ENCODE data around the gene ANKRD13D. TPM values are rescaled to one million over a fixed set of nuclear protein-coding genes. Genes with fewer than 3 reads are reported as not detected.
A peak's percentile ranks its signal among the peaks of the same experiment; 100 is the strongest.

ANKRD13D gene
- total RNA-seq, result 10 to 100 TPM; 40.7 to 42.8 TPM
- long read RNA-seq, donor 1, partial matches to known transcripts, result 1 of 11 reads
- long read RNA-seq, donor 1, other reads (novel, unspliced or antisense), result 5 of 11 reads
- long read RNA-seq, donor 2, transcript ANKRD13D-202 (15 exons, 2,881 nt), result major isoform, 21 of 42 reads
- long read RNA-seq, donor 2, partial matches to known transcripts, result 13 of 42 reads
- long read RNA-seq, donor 2, other reads (novel, unspliced or antisense), result 5 of 42 reads

DNA sequence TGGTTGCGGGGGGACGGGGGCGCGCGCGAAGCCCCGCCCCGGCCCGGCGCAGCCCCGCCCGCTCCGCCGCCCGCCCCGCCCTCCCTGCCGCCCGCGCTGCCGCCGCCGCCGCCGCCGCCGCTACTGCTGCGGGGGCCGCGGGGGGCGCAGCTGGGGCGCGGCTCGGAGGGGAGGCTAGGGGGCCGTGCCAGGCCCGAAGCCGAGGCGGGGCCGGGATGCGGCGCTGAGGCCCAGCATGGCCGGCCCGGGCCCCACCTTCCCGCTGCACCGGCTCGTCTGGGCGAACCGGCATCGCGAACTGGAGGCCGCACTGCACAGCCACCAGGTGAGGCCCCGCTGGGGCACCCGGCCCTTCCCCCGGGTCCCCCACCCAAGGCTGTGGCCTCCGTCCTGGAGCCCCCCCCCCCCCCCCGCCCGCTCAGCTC, at the start of gene ANKRD13D:
Gene ANKRD13D, plus strand, starts transcription at position 78 of the 425 bp plus-strand sequence. Its CDS starts 158 bp downstream, at position 236.
- DNase-seq (ENCODE audit: low spot score), result peak; percentile 87
- intact Hi-C loops (cut with DNase I), result no loop called here

GRCh38 chr11:67239783-67240575, 49.1 kb upstream of the ANKRD13D start:
- peak; percentile 99 for DNase-seq (ENCODE audit: low spot score)
- intact Hi-C loops (cut with DNase I), result no loop called here

DNA sequence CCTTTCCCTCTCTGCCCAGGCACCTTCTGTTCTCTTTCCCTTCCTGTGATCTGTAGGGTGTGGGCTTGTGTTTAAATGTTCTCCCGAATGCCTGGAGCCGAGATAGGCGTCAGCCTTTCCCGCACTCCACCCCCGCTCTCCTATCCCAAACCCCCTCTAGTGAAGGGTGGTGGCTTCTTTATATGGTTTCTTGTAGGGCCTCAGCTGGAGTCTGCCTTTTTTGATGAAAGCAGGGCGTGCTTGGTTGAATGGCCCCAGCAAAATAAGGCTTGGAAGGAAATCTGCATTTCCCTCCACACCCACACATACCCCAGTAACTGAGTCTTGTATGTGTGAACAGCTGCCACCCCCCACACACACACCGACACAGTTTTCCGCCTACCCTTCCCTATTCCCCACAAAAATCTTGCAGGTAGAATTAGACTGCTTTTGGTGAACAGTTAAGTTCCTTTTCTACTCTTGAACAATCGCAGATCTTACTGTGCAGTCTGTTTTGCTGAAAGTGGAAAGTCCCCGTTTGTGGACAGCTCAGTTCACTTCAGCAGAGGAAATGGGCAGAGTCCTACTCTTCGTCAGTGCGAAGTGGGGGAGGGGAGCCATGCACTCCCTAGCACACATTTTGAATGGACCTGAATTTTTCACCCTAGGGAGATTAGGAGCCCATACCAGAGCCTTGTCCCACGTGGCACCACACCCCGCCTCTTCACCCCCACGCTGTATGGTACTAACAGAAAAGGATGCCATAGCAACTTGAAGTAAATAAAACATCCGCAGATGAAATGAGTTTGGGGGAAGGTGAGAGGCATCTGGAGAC, 48.3 kb upstream of the ANKRD13D start:
- peak; percentile 89 for DNase-seq (ENCODE audit: low spot score)
- intact Hi-C loops (cut with DNase I), result no loop called here

DNA sequence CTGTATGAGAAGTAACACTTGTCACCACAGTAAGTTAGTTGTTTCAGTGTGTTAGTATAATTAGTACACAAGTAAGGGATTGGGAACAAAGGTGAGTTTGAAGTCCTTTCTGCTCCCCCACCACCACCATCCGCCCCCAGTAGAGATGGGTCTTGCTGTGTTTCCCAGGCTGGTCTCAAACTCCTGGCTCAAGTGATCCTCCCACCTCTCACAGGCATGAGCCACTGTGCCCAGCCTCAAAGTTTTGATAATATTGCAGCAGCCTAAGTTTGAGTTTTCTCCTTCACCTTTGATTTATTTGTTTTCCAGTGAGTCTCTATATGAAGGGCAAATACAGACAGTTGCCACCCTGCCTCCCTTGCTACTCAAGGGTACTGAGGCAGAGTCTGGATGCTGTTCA, 46.6 kb upstream of the ANKRD13D start:
- no peak for DNase-seq (ENCODE audit: low spot score)
- intact Hi-C loops (cut with DNase I), result no loop called here

GRCh38 chr11:67243051-67243450, 46.1 kb upstream of the ANKRD13D start:
- no peak for DNase-seq (ENCODE audit: low spot score)
- intact Hi-C loops (cut with DNase I), result no loop called here

GRCh38 chr11:67245046-67245445, 44.1 kb upstream of the ANKRD13D start:
- intact Hi-C loops (cut with DNase I), result no loop called here
- DNase-seq (ENCODE audit: low spot score), result no peak

DNA sequence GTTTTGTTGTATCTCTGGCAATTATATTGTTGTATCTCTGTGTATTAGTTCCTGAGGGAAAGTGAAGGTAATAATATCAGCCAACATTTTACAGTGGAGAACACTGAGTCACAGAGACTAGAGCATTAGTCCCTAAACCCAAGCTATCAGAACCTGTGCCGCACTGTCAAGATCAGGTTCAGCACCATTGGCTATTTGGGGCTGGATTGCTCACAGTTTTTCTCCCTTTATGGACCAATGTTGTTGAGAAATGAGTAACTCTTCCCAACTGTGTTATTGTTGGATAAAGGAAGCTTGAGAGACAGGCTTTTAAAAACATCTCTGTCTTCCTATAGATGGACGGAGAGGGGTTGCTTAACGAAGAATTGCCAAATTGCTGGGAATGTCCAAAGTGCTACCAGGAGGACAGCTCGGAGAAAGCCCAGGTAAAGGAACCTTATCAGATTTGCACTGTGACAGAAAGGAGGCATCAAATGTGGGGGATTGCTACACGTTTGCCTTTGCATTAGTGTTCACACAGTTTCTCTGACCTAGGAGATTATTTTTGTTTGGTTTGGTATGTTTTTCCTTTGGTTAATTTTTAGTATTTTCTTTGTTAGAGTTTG, 41.1 kb upstream of the ANKRD13D start:
- DNase-seq (ENCODE audit: low spot score), result no peak
- intact Hi-C loops (cut with DNase I), result no loop called here

GRCh38 chr11:67248653-67249052, 40.5 kb upstream of the ANKRD13D start:
- DNase-seq (ENCODE audit: low spot score), result no peak
- intact Hi-C loops (cut with DNase I), result no loop called here

GRCh38 chr11:67250059-67251043, 38.8 kb upstream of the ANKRD13D start:
- no peak for DNase-seq (ENCODE audit: low spot score)
- intact Hi-C loops (cut with DNase I), result no loop called here

- no peak for DNase-seq (ENCODE audit: low spot score)
- intact Hi-C loops (cut with DNase I), result no loop called here
Observed at GRCh38 chr11:67251841-67252240, 37.3 kb upstream of the ANKRD13D start.

DNA sequence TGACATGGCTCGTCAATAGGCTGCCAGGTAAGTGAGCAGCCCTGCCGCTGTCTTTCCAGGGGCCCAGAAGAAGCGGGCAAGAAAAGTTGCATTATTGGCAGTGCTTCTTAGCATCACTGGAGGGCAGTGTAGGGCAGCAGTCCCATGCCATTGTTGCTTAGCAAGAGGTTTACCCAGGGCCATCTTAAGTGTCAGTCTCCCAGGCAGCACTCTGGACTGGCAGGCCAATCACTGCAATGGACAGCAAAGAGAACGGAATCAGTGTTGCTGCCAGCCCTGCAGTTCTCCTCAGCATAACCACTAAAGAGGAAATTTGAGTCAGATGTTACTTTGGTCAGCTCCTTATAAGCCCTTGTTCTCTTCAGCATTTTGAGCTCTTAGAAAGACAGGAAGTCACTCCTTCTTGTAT, 36.3 kb upstream of the ANKRD13D start:
- intact Hi-C loops (cut with DNase I), result no loop called here
- no peak for DNase-seq (ENCODE audit: low spot score)

GRCh38 chr11:67253872-67254624, 35.1 kb upstream of the ANKRD13D start:
- no peak for DNase-seq (ENCODE audit: low spot score)
- intact Hi-C loops (cut with DNase I), result no loop called here

DNA sequence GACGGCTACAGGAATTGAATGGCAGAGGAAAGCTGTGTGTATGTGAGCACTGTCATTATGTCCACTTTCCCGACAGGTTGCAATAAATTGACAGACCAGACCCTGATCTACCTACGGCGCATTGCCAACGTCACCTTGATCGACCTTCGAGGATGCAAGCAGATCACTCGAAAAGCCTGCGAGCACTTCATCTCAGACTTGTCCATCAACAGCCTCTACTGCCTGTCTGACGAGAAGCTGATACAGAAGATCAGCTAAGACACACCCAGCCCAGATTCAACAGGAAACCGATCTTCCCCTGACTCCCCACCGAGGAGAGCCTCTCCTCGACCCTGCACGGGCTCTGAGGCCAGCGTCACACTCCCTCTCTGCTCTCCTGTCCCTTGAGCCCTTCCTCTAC, 34.3 kb upstream of the ANKRD13D start:
- intact Hi-C loops (cut with DNase I), result no loop called here
- DNase-seq (ENCODE audit: low spot score), result no peak

GRCh38 chr11:67255353-67255752, 33.8 kb upstream of the ANKRD13D start:
- no peak for DNase-seq (ENCODE audit: low spot score)
- intact Hi-C loops (cut with DNase I), result no loop called here

- intact Hi-C loops (cut with DNase I), result no loop called here
- DNase-seq (ENCODE audit: low spot score), result no peak
Observed at GRCh38 chr11:67255864-67256263, 33.2 kb upstream of the ANKRD13D start.

- DNase-seq (ENCODE audit: low spot score), result no peak
- intact Hi-C loops (cut with DNase I), result no loop called here
Observed at GRCh38 chr11:67256477-67257135, 32.5 kb upstream of the ANKRD13D start.

- DNase-seq (ENCODE audit: low spot score), result no peak
- intact Hi-C loops (cut with DNase I), result no loop called here
Observed at GRCh38 chr11:67260406-67260805, 28.7 kb upstream of the ANKRD13D start.
